Measurements from ENCODE around the gene TMEM259.

The TMEM259 gene

DNA sequence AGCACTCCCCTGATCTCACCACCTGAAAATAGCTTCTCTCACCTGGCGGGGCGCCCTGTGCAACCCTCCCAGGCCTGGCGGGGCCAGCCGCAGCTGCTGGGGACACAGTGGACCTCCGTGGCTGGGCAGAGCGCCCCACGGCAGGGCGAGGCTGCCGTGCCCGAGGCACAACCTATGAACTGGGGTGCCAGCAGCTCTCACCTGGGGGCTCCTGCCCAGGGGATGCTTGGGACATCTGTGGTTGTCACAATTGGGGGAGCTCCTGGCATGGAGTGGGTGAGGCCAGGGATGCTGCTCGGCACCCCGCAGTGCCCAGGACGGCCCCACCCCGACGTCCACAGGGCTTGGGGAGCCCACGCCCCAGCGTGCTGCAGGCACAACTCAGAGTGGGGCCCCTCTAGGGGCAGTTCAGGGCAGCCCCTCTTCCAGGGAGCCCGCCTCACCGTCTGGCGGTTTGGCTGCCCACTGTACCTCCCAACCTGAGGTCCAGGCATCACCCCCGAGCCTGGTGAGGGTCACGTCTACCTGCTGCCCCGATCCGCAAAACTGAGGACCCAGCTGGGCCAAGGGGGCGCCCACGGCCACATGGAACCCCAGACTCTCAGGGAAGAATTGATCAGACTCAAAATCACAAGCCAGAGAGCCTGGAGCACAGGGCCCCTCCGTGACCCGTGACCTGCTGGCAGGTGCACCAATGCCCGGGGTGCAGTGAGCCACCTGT is 5.7 kb downstream of the TMEM259 start:
- no peak for DNase-seq

GRCh38 chr19:1014161-1015060 is 6.5 kb downstream of the TMEM259 start:
- DNase-seq = no peak

DNA sequence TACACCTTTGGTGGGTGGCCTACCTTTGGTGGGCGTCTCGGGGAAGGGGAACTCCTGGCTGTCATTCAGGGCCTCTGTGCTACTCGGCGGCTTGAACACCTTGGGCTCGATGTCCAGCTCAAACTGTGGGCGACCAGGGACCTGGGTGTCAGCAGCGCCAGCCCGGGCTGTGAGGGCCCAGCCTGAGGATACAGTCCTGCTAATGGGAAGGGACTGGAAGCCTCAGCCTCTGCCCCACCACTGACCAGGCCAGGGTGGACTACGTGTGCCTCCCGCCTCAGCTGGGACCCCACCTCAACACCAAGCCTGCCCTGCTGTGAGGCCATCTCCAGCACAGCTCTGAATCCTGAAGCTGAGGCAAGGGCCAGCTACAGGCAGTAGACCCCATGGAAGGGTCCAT is 7.7 kb downstream of the TMEM259 start:
- DNase-seq = no peak

DNA sequence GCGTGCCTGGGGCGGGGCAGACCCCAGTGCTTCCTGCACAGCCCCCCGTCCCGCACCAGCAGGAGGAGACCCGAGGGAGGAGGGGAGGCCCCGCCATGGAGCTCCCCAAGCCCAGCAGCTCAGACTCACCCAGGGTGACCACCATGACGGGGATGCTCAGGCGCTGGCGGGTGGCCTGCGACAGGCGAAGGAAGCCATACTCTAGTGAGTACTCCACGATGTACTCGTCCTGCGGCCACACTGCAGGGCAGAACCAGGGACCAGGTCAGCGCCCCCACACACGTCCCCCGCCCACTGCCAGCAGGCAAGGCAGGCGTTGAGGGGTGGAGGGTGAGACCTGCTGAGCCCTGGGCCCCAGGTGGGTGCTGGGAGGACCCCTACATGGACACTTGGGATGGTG is 8.6 kb downstream of the TMEM259 start:
- no peak for DNase-seq

DNA sequence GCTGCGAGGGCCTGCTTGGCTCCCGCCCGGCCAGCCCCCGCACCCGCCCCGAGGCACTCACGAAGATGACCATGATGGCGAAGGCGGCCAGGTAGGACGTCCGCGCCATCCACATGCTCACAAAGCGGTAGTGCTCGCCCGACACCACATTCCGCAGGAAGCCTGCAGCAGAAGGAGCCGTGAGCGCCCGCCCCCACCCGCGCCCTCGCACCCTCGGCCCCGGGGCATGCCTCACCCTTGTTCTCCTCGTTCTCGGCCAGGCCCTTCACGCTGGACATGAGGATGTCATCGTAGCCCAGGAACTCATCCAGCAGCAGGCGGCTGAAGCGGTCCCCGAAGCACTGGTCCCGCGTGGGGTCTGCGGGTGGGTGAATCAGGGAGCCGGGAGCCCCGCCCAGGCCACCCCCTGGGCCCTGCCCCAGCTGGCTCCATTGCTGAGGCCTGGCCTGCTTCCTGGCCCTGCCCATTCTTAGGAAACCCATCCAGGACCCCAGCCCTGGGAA is 9.0 kb downstream of the TMEM259 start:
- DNase-seq = no peak

- DNase-seq = no peak
Observed at GRCh38 chr19:1010586-1011510, 10.1 kb downstream of the TMEM259 start.

DNA sequence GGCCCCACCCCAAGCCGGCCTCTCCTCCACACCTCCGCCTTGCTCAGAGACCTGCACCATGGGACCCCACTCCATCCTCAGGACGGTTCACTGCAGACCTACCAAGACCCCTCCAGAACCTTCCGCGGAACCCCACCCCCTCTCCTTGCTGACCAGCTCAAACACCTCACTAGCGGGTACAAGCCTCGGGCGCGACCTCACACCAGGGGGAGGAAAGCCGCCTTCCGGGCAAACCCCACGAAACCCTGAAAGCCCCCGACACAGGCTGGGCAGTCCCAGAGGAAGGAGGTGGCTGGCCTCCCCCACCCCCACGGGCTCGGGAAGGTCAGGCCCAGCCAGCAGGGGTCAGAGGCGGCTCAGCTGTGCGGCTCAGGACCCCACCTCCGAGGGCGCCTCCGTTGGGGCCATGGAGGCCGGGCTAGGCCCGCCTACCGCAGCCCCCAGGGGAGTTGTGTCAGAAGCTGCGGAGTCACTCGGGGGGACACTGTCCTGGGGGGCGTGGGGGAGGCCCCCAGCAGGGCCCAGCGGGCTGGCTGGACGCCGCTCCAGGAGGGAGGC is 10.9 kb downstream of the TMEM259 start:
- DNase-seq = no peak

DNA sequence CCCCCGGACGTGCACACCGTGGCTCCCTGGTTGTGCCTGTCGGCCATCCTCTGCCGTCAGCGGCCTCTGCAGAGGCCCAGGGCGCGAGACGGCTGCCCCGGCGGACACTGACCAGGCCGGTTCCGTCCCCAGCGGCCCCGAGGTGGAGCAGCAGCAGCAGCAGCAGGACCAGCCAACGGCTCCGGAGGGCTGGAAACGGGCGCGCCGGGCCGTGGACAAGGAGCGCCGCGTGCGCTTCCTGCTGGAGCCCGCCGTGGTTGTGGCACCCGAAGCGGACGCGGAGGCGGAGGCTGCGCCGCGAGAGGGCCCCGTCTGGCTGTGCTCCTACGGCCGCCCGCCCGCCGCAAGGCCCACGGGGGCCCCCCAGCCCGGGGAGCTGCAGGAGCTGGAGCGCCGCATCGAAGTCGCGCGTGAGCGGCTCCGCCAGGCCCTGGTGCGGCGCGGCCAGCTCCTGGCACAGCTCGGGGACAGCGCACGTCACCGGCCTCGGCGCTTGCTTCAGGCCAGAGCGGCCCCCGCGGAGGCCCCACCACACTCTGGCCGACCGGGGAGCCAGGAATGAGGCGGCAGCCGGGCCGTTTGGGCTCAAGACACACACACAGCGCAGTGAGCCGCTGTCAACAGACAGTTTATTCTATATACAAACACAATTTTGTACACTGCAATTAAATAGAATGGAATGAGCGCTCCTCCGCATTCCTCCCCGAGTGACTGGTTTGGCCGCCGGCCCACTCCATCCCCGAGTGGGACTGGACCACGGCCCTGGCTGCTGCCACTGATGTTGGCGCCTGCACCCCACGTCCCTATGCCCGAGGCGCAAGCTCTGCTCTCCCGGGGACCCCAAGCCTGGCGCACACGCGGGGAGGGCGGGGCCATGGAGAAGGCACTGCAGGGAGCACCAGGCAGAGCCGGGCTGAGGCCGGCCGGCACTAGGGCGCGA is 11.6 kb downstream of the TMEM259 start:
- peak; percentile 11 for DNase-seq

DNA sequence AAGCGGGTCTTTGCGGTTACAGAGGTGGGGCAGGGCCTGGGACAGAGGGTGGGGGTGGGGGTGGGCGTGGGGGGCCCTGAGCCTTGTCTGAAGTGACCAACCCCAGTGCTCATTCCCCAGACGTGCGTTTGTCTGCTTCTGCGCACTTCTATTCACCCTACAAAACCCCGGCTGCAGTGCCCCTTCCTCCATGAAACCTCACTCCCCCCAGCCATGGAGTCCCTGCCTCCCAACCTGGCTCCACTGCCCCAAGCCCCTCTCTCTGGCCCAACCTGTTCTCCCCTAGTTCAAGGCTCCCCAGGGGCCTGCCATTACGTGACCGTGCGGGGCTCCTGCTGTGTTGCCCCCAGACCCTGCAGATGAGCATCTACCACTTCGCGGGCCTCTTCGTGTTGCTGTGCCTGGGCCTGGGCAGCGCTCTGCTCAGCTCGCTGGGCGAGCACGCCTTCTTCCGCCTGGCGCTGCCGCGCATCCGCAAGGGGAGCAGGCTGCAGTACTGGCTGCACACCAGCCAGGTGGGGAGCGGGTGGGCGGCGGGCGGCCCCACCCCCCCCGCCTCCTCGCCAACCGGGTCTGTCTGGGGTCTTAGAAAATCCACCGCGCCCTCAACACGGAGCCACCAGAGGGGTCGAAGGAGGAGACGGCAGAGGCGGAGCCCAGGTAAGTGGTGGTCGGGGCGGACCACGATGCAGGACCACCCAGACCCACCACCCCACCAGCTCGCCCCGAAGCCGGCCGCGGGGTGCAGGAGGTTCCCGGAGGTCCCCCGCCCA is 12.5 kb downstream of the TMEM259 start:
- DNase-seq = no peak

- no peak for DNase-seq
Observed at GRCh38 chr19:1007399-1008251, 13.3 kb downstream of the TMEM259 start.

GRCh38 chr19:1006711-1007398 is 14.1 kb downstream of the TMEM259 start:
- DNase-seq = no peak

- no peak for DNase-seq
Observed at GRCh38 chr19:1004803-1005664, 15.9 kb downstream of the TMEM259 start.

- DNase-seq = no peak
Observed at GRCh38 chr19:1004204-1004802, 16.6 kb downstream of the TMEM259 start.

- no peak for DNase-seq
Observed at GRCh38 chr19:1003283-1003682, 17.6 kb downstream of the TMEM259 start.

- DNase-seq = no peak
Observed at GRCh38 chr19:1002600-1002999, 18.3 kb downstream of the TMEM259 start.

GRCh38 chr19:1001538-1002166 is 19.3 kb downstream of the TMEM259 start:
- DNase-seq = no peak
